ENCODE data around the gene UPP1. TPM values are rescaled to one million over a fixed set of nuclear protein-coding genes. Genes with fewer than 3 reads are reported as not detected.

The UPP1 gene
- total and polyA plus RNA-seq, 2 of the 13 experiments (the other 11 are each of a cell fraction or from before 2014, with no cell fraction given) = 5.7 to 9.8 TPM

- TF ChIP-seq, protein P1, sequence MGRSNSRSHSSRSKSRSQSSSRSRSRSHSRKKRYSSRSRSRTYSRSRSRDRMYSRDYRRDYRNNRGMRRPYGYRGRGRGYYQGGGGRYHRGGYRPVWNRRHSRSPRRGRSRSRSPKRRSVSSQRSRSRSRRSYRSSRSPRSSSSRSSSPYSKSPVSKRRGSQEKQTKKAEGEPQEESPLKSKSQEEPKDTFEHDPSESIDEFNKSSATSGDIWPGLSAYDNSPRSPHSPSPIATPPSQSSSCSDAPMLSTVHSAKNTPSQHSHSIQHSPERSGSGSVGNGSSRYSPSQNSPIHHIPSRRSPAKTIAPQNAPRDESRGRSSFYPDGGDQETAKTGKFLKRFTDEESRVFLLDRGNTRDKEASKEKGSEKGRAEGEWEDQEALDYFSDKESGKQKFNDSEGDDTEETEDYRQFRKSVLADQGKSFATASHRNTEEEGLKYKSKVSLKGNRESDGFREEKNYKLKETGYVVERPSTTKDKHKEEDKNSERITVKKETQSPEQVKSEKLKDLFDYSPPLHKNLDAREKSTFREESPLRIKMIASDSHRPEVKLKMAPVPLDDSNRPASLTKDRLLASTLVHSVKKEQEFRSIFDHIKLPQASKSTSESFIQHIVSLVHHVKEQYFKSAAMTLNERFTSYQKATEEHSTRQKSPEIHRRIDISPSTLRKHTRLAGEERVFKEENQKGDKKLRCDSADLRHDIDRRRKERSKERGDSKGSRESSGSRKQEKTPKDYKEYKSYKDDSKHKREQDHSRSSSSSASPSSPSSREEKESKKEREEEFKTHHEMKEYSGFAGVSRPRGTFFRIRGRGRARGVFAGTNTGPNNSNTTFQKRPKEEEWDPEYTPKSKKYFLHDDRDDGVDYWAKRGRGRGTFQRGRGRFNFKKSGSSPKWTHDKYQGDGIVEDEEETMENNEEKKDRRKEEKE (IDR thresholded peaks at IDR 0.05) = no peak
- TF ChIP-seq EZH2 (conservative IDR thresholded peaks at IDR 0.05; ENCODE audit: low read depth, low read length) (no peak), ZNF605 (CRISPR knock-in tag; IDR thresholded peaks at IDR 0.05) (peak; percentile 77; the same call in 1 of the 2 replicates), NR3C1 (CRISPR knock-in tag; IDR thresholded peaks at IDR 0.05) (no peak), KDM3A (CRISPR knock-in tag; IDR thresholded peaks at IDR 0.05; ENCODE audit: low read depth) (no peak), TEAD3 (CRISPR knock-in tag; optimal IDR thresholded peaks at IDR 0.05; ENCODE audit: borderline replicate concordance) (no peak), ZNF709 (CRISPR knock-in tag; IDR thresholded peaks at IDR 0.05) (no peak), CENPX (CRISPR knock-in tag; IDR thresholded peaks at IDR 0.05) (no peak), ERF (CRISPR knock-in tag; IDR thresholded peaks at IDR 0.05) (no peak), RARA (CRISPR knock-in tag; IDR thresholded peaks at IDR 0.05) (no peak; the same call in 1 of the 2 replicates), CC2D1A (CRISPR knock-in tag; IDR thresholded peaks at IDR 0.05) (no peak), CCDC6 (CRISPR knock-in tag; IDR thresholded peaks at IDR 0.05) (no peak; the same call in 1 of the 2 replicates), NPAS2 (CRISPR knock-in tag; IDR thresholded peaks at IDR 0.05; ENCODE audit: borderline replicate concordance) (no peak), ZNF562 (CRISPR knock-in tag; IDR thresholded peaks at IDR 0.05; ENCODE audit: borderline replicate concordance) (no peak), ZNF253 (CRISPR knock-in tag; IDR thresholded peaks at IDR 0.05; ENCODE audit: borderline replicate concordance) (no peak), NR1H2 (CRISPR knock-in tag; IDR thresholded peaks at IDR 0.05; ENCODE audit: borderline replicate concordance, low read depth) (no peak)
- TF ChIP-seq, protein P2, sequence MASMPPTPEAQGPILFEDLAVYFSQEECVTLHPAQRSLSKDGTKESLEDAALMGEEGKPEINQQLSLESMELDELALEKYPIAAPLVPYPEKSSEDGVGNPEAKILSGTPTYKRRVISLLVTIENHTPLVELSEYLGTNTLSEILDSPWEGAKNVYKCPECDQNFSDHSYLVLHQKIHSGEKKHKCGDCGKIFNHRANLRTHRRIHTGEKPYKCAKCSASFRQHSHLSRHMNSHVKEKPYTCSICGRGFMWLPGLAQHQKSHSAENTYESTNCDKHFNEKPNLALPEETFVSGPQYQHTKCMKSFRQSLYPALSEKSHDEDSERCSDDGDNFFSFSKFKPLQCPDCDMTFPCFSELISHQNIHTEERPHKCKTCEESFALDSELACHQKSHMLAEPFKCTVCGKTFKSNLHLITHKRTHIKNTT (CRISPR knock-in tag; IDR thresholded peaks at IDR 0.05) = no peak
- TF ChIP-seq, protein P3, sequence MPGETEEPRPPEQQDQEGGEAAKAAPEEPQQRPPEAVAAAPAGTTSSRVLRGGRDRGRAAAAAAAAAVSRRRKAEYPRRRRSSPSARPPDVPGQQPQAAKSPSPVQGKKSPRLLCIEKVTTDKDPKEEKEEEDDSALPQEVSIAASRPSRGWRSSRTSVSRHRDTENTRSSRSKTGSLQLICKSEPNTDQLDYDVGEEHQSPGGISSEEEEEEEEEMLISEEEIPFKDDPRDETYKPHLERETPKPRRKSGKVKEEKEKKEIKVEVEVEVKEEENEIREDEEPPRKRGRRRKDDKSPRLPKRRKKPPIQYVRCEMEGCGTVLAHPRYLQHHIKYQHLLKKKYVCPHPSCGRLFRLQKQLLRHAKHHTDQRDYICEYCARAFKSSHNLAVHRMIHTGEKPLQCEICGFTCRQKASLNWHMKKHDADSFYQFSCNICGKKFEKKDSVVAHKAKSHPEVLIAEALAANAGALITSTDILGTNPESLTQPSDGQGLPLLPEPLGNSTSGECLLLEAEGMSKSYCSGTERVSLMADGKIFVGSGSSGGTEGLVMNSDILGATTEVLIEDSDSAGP (CRISPR knock-in tag; IDR thresholded peaks at IDR 0.05; ENCODE audit: borderline replicate concordance) = no peak; the same call in 1 of the 2 replicates
- TF ChIP-seq, protein P4, sequence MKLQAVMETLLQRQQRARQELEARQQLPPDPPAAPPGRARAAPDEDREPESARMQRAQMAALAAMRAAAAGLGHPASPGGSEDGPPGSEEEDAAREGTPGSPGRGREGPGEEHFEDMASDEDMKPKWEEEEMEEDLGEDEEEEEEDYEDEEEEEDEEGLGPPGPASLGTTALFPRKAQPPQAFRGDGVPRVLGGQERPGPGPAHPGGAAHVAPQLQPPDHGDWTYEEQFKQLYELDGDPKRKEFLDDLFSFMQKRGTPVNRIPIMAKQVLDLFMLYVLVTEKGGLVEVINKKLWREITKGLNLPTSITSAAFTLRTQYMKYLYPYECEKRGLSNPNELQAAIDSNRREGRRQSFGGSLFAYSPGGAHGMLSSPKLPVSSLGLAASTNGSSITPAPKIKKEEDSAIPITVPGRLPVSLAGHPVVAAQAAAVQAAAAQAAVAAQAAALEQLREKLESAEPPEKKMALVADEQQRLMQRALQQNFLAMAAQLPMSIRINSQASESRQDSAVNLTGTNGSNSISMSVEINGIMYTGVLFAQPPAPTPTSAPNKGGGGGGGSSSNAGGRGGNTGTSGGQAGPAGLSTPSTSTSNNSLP (IDR thresholded peaks at IDR 0.05; ENCODE audit: low read depth, low read length) = no peak
Observed at GRCh38 chr7:48088559-48089045, 463 bp upstream of the UPP1 start (continued).

All from HepG2 (cell line).